Activated naive CD4-positive, alpha-beta T cell treated with anti-CD3 and anti-CD28 coated beads, Interleukin-2, amount 10 ng/mL, durations not matched to agents 7 days and 5 days (primary cell): ENCODE results near the gene ACTR6.
"Not testable (repeated sequence)": the region's sequence is repeated elsewhere in the genome, so short reads cannot be mapped to it uniquely, and the experiment has no call there.

ENCODE experiments used
- CTCF ChIA-PET: fragments of 350-600 bp; sonication (Branson Sonifier 250); formaldehyde crosslinking; loops from one replicate; lab custom pipeline; 2021; ENCODE audit warnings: antibody characterized with exemption; lab: Charles Lee
- DNase-seq: peaks from one replicate; pipeline ENCODE4 v3.0.0-alpha.2; 2020
- H3K27ac Mint-ChIP-seq: one replicate; pipeline ENCODE4 v1.8.0; 2021; ENCODE audit warnings: mild to moderate bottlenecking, moderate library complexity, mixed read lengths
- H3K27me3 Mint-ChIP-seq: one replicate; pipeline ENCODE4 v1.8.0; 2021; ENCODE audit warnings: mild to moderate bottlenecking, mixed read lengths
- H3K36me3 Mint-ChIP-seq: one replicate; pipeline ENCODE4 v1.8.0; 2021; ENCODE audit warnings: mixed read lengths
- H3K4me1 Mint-ChIP-seq: one replicate; pipeline ENCODE4 v1.8.0; 2021; ENCODE audit warnings: mixed read lengths
- H3K4me3 Mint-ChIP-seq: one replicate; pipeline ENCODE4 v1.8.0; 2021; ENCODE audit warnings: mild to moderate bottlenecking, moderate library complexity, mixed read lengths
- H3K9me3 Mint-ChIP-seq: one replicate; pipeline ENCODE4 v1.8.0; 2021; ENCODE audit warnings: mixed read lengths

The ACTR6 gene

DNA sequence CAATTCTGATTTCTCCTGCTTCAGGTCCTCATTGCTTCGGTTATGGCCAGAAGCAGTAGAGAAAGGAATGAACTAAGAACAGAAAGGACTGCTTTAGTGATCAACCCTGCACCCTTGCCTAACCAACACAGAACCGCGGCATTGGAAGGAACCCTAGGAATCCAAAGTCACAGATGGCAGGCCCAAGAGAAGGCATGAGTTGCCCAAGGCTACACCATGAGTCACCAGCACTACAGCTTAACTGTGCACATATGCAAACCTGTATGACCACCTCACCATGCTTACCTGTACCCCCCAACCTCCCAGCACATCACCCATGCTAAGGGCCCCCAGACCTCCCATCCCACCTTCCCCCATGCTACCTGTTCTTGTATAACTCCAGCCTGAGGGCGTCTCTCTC is 32.1 kb upstream of the ACTR6 start:
- Mint-ChIP-seq H3K36me3 (peaks cover 7% of the 10 kb centered on the region), H3K9me3 (no peaks in the 10 kb centered on the region), H3K4me3 (no peak overlapping the region), H3K4me1 (peaks cover 9% of the 10 kb centered on the region), H3K27ac (no peak overlapping the region), H3K27me3 (no peaks in the 10 kb centered on the region)
- CTCF ChIA-PET, result interaction anchor here (1.0 kb wide), 1 partner anchor 9 kb away, joined by 3 read pairs; no protein-coding TSS in a partner anchor
- no peak for DNase-seq

DNA sequence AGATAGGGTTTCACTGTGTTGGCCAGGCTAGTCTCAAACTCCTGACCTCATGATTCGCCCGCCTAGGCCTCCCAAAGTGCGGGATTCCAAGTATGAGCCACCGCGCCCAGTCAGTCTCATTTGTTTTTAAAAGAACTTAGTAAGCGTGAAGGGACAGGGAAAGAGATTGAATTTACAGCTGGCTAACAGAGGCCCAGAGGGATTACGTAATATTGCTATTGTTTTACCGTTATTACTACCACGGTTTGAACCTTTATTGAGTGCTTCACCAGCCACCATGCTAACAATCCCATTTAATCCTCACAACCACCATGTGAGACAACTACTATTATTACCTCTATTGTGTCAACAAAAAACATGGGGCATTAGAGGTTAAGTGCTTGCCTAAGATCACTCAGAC is 31.3 kb upstream of the ACTR6 start:
- Mint-ChIP-seq H3K4me1 (peaks cover 2% of the 10 kb centered on the region), H3K4me3 (no peak overlapping the region), H3K9me3 (no peaks in the 10 kb centered on the region), H3K27me3 (no peaks in the 10 kb centered on the region), H3K36me3 (peaks cover 7% of the 10 kb centered on the region), H3K27ac (no peak overlapping the region)
- CTCF ChIA-PET, result interaction anchor here (1.0 kb wide), 2 partner anchors 9 to 65 kb away, joined by 3 to 4 read pairs; no protein-coding TSS in a partner anchor
- DNase-seq, result no peak

DNA sequence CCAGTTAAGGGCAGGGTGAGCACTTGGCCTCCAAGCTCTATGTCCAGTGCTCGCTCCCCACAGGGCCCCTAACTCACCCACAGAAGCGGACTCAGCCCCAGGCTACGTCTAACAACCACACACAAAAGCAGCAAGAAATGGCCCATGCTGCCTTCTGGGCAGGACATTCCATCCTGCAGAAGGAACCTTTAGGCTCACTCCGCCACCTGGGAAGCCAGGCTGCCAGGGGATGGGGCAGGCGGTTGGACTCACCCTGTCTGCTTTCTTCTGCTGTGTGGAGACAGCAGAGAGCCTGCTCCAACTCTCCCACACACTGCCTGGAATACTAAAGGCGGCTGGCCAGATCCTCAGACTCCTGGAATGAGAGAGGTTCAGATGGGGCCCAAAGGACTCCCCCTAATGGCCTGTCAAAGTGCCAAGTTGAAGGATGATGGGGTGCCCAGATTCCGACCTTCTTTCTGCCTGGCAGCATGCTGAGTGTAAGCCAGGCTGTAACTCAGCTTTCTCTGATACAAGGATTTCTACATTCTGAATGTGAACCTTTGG is 30.2 kb upstream of the ACTR6 start:
- no peaks in the 10 kb centered on the region for H3K27me3 Mint-ChIP-seq
- no peak overlapping the region for H3K4me3 Mint-ChIP-seq
- no peak overlapping the region for H3K27ac Mint-ChIP-seq
- CTCF ChIA-PET, result interaction anchor here (0.6 to 1.5 kb wide), 2 partner anchors 16 to 234 kb away, joined by 3 read pairs; no protein-coding TSS in a partner anchor
- no peaks in the 10 kb centered on the region for H3K4me1 Mint-ChIP-seq
- peaks cover 7% of the 10 kb centered on the region for H3K36me3 Mint-ChIP-seq
- H3K9me3 Mint-ChIP-seq, result no peaks in the 10 kb centered on the region
- no peak for DNase-seq

DNA sequence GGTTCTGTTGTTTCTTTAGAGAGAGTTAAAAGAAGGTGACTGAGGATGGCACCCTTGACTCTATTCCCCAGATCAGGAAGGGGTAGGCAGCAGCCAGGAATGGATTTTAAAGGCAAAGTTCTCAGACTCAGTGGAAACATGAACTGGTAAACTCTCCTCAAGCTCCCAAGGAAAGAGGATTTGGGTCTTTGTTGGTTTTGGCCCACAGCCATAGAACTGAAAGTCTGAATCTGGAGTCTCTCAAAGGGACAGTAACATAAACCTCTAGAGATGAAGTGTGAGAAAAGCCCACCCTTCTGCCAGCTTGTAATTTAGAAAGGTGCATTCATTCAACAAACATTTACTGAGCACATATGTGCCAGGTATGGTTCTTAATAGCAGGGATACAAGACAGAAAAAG is 29.4 kb upstream of the ACTR6 start:
- H3K27me3 Mint-ChIP-seq, result no peaks in the 10 kb centered on the region
- peaks cover 5% of the 10 kb centered on the region for H3K36me3 Mint-ChIP-seq
- CTCF ChIA-PET, result interaction anchor here (1.5 kb wide), 1 partner anchor 17 kb away, joined by 3 read pairs; no protein-coding TSS in a partner anchor
- no peaks in the 10 kb centered on the region for H3K4me1 Mint-ChIP-seq
- no peak for DNase-seq
- no peaks in the 10 kb centered on the region for H3K9me3 Mint-ChIP-seq
- no peak overlapping the region for H3K4me3 Mint-ChIP-seq
- H3K27ac Mint-ChIP-seq, result no peak overlapping the region

DNA sequence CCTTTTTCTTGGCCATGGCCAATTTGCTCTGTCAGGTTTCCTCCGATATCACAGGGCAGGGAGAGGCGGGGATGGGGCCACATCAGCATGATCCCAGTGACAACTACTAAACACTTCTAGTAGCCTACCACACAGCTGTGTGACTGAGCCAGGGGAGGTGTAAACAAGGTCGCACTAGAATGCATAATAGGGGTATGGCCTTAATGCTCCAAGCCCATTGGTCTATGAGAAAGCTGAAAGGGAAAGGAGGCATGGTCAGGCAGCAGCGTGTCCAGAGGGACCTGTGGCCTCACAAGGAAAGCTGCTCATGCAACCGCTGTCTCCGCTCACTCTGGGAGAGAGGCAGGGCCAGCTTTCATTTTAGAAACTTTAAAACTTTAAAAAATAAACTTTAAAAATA is 27.5 kb upstream of the ACTR6 start:
- H3K4me3 Mint-ChIP-seq, result no peak overlapping the region
- H3K36me3 Mint-ChIP-seq, result peaks cover 15% of the 10 kb centered on the region
- DNase-seq, result no peak
- H3K27ac Mint-ChIP-seq, result no peak overlapping the region
- CTCF ChIA-PET, result interaction anchor here (1.4 kb wide), 1 partner anchor 18 kb away, joined by 4 read pairs; no protein-coding TSS in a partner anchor
- no peaks in the 10 kb centered on the region for H3K9me3 Mint-ChIP-seq
- no peaks in the 10 kb centered on the region for H3K27me3 Mint-ChIP-seq
- H3K4me1 Mint-ChIP-seq, result no peaks in the 10 kb centered on the region

DNA sequence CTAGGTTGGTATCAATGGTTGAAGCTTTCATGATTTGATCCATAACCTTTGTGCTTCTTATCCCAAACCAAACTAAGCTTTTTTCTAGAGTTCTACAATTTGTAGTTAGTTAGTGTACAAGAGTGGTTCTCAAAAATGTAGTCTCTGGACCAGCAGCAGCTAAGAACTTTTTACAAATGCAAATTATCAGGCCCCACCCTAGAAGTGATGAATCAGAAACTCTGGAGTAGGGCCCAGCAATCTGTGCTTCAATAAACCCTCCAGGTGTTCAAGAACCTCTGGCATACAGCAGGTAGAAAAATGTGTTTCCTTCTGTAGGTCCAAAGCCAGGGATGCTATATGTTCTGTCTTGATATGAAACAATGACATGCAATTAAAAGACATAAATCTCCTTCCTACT is 26.1 kb upstream of the ACTR6 start:
- no peak for DNase-seq
- CTCF ChIA-PET, result no interaction called here
- Mint-ChIP-seq H3K4me1 (no peaks in the 10 kb centered on the region), H3K36me3 (peaks cover 20% of the 10 kb centered on the region), H3K27me3 (no peaks in the 10 kb centered on the region), H3K9me3 (no peaks in the 10 kb centered on the region), H3K27ac (no peak overlapping the region), H3K4me3 (no peak overlapping the region)

DNA sequence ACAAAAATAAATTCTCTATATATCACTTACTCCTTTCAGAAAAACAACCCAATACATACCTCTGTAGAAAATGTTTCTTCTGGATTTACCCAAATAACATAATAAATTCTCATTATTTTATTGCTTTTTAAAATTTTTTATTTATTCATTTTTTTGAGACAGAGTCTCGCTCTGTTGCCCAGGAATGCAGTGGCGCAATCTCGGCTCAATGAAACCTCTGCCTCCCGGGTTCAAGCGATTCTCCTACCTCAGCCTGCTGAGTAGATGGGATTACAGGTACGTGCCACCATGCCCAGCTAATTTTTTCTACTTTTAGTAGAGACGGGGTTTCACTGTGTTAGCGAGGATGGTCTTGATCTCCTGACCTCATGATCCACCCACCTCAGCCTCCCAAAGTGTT is 24.1 kb upstream of the ACTR6 start:
- H3K9me3 Mint-ChIP-seq, DNase-seq, H3K4me1 Mint-ChIP-seq, H3K27ac Mint-ChIP-seq, CTCF ChIA-PET, H3K27me3 Mint-ChIP-seq, H3K4me3 Mint-ChIP-seq: not testable (repeated sequence)
- peaks cover 26% of the 10 kb centered on the region for H3K36me3 Mint-ChIP-seq

DNA sequence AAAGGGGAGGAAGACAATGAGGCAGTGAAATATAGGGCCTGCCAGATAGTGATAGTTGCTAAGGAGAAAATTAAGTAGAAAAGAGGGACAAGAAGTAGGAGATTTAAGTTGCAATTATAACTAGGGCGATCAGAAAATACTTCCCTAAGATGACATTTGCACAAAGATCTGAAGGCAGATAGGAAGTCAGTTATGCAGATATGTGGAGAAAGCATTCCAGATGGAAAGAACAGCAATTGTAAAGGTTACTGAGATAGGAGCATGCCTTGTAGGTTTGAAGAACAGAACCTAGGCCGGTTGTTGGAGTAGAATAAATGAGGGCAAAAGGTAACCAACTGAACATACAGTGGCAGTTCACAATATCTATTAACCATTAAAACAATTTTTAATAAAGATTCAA is 21.4 kb upstream of the ACTR6 start:
- CTCF ChIA-PET, result no interaction called here
- Mint-ChIP-seq H3K4me1 (peaks cover 7% of the 10 kb centered on the region), H3K27ac (no peak overlapping the region), H3K27me3 (no peaks in the 10 kb centered on the region), H3K9me3 (no peaks in the 10 kb centered on the region), H3K4me3 (no peak overlapping the region), H3K36me3 (peaks cover 29% of the 10 kb centered on the region)
- no peak for DNase-seq

DNA sequence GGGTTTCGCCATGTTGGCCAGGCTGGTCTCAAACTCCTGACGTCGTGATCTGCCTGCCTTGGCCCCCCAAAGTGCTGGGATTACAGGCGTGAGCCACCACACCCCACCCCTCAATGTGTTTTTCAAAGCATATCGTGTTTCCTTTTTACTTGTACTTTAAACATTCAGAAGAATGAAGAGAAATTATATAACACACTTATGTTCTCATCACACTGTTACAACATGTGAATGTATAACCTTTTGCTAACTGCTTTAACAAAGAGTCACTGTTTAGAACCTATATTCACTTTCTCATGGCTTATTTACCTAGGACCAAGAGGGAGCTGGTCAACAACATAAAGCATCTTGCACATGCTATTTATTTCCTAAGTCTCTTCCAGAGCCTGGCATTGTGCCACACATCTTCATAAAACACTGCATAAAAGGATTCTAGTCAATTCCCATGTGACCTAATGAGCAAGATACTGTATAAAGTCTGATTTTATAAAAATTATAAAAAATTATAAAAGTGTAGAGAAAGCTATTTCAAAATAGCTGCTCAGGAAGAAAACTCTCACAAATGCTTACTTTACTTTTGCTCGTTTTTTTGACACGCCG is 16.0 kb upstream of the ACTR6 start:
- Mint-ChIP-seq H3K27ac (no peak overlapping the region), H3K4me1 (peaks cover 14% of the 10 kb centered on the region), H3K36me3 (peaks cover 28% of the 10 kb centered on the region), H3K9me3 (no peaks in the 10 kb centered on the region), H3K27me3 (no peaks in the 10 kb centered on the region), H3K4me3 (no peak overlapping the region)
- CTCF ChIA-PET, result interaction anchor here (0.9 to 1.5 kb wide), 2 partner anchors 21 to 30 kb away, joined by 3 read pairs; no protein-coding TSS in a partner anchor
- no peak for DNase-seq

DNA sequence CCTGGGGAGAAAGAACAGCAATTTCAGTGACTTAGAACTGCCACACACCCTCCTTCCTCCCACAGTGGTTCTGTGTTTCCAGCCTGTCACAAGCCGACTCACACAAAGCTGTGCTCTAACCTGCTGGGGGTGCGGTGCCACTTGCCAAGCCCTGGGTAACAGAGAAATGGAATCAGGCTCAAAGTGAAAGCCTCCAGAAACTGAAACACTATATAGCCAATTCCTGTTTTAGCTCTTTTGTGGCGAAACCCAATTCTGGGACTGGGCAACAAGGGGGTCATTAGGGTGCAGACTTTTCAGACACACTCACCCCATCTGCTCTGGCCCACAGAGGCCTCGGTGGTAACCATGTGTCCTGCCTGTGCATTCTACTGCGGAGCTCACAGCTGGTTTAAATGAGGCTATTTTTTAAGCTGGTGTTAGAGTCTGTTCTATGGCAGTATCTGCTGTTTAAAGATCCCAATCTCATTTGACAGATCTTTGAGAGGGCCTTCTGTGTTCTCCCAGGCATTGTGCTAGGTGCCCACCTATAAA is 15.2 kb upstream of the ACTR6 start:
- no peak for DNase-seq
- CTCF ChIA-PET, result interaction anchor here (0.9 to 1.5 kb wide), 2 partner anchors 22 to 30 kb away, joined by 3 read pairs; no protein-coding TSS in a partner anchor
- Mint-ChIP-seq H3K4me1 (peaks cover 13% of the 10 kb centered on the region), H3K27me3 (no peaks in the 10 kb centered on the region), H3K36me3 (peaks cover 36% of the 10 kb centered on the region), H3K27ac (no peak overlapping the region), H3K4me3 (no peak overlapping the region), H3K9me3 (no peaks in the 10 kb centered on the region)

DNA sequence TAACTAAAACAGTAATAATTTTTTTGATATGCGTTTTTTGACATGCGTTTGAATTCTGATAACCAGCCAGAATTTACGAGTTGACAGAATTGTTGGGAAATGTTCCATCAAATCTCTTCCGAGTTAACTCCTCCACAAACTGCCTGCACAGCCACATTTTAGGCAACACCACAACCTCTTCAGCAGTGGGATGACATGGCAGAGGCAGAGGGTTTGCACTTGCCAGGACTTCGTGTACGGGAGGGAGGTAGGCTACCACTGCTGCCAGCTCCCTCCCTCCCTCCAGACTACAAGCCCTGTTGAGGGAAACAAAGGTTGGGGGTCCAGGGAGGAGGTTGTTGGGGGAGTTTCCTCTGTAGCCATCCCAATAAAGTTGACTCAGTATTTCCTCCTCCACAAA is 14.5 kb upstream of the ACTR6 start:
- CTCF ChIA-PET, result interaction anchor here (1.5 kb wide), 1 partner anchor 23 kb away, joined by 3 read pairs; no protein-coding TSS in a partner anchor
- H3K4me1 Mint-ChIP-seq, result peaks cover 9% of the 10 kb centered on the region
- peaks cover 33% of the 10 kb centered on the region for H3K36me3 Mint-ChIP-seq
- H3K27ac Mint-ChIP-seq, result no peak overlapping the region
- H3K27me3 Mint-ChIP-seq, result no peaks in the 10 kb centered on the region
- no peak overlapping the region for H3K4me3 Mint-ChIP-seq
- no peak for DNase-seq
- H3K9me3 Mint-ChIP-seq, result no peaks in the 10 kb centered on the region

DNA sequence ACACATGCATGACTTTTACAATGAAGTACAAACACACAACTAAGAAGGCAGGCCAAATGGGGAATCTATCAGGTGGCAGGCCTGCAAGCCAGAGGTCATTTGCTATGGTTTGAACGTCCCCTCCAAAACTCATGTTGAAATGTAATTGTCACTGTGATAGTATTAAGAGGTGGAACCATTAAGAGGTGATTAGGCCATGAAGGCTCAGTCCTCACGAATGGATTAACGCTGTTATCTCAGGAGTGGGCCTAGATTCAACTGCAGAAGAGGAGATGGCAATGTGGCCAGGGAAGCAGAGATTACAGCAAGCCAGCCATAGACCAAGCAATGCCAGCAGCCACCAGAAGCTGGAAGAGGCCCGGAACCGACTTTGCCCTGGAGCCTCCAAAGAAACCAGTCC is 13.5 kb upstream of the ACTR6 start:
- H3K27ac Mint-ChIP-seq, result no peak overlapping the region

DNA sequence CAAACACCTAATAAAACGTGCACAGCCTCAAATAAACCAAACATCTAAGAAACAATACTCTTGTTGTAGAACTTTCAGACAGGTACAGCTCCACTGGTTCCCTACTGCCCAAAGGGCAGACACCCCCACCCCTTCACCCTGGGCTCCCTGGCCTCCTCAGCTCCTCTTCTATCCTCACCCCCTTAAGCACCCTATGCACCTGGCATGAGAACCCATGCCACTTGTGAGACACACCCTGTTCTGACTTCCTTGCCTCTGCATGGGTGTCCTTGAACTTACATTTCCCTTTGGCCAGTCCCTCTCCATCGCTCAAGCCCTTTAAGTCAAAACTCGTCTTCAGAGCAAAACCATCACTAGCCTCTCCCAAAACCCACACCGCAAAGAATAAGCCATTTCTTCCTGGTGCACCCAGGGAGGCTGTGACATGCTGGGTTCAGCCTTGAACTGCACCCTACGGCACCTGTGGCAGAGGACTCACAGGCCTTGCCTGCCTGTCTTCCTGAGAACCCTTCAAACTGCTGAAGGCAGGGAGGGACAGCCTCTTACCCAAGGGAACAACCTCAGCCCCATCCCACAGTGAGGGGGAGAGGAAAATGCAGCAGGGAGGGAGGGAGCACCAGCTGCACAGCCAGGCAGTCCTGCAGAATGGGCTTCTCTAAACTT is 12.6 kb upstream of the ACTR6 start:
- no peaks in the 10 kb centered on the region for H3K27me3 Mint-ChIP-seq
- H3K36me3 Mint-ChIP-seq, result peaks cover 29% of the 10 kb centered on the region
- H3K4me3 Mint-ChIP-seq, result no peak overlapping the region
- no peak for DNase-seq
- H3K27ac Mint-ChIP-seq, result no peak overlapping the region
- peaks cover 7% of the 10 kb centered on the region for H3K4me1 Mint-ChIP-seq
- H3K9me3 Mint-ChIP-seq, result no peaks in the 10 kb centered on the region
- CTCF ChIA-PET, result interaction anchor here (0.9 kb wide), 1 partner anchor 160 kb away, joined by 3 read pairs; no protein-coding TSS in a partner anchor

More for the DNA sequence above, 13.5 kb upstream of the ACTR6 start:
- no peak for DNase-seq
- H3K36me3 Mint-ChIP-seq, result peaks cover 29% of the 10 kb centered on the region
- no peaks in the 10 kb centered on the region for H3K9me3 Mint-ChIP-seq
- H3K4me1 Mint-ChIP-seq, result peaks cover 7% of the 10 kb centered on the region
- H3K4me3 Mint-ChIP-seq, result no peak overlapping the region
- H3K27me3 Mint-ChIP-seq, result no peaks in the 10 kb centered on the region
- CTCF ChIA-PET, result no interaction called here

DNA sequence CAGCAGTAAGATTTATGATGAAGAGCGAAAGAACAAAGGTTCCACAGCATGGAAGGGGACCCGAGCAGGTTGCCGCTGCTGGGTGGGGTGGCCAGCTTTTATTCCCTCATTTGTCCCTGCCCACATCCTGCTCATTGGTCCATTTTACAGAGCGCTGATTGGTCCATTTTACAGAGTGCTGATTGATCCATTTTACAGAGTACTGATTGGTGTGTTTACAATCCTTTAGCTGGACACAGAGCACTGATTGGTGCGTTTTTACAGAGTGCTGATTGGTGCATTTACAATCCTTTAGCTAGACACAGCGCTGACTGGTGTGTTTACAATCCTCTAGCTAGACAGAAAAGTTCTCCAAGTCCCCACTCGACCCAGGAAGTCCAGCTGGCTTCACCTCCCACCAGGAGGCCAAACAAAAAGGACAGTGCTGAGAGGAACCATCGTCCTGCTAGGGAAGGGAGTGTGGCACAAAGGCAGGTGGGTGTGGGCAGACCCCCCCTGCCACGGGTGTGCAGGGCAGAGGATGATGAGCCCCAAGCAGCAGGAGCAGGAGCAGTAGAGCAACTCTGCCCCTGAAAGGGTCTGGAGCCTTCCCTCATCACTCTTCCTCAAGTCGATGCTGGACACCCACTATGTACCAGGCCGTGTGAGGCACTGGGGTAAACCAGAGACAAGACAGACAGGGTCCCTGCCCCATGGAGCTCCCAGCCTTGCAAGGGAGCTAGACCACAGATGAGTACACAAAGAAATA is 11.6 kb upstream of the ACTR6 start:
- CTCF ChIA-PET, result interaction anchor here (0.9 kb wide), 1 partner anchor 159 kb away, joined by 3 read pairs; no protein-coding TSS in a partner anchor
- H3K4me1 Mint-ChIP-seq, H3K27ac Mint-ChIP-seq, DNase-seq, H3K4me3 Mint-ChIP-seq, H3K9me3 Mint-ChIP-seq, H3K27me3 Mint-ChIP-seq: not testable (repeated sequence)
- peaks cover 29% of the 10 kb centered on the region for H3K36me3 Mint-ChIP-seq
